ENCODE results near the gene CD59.

- TF ChIP-seq, protein P1, sequence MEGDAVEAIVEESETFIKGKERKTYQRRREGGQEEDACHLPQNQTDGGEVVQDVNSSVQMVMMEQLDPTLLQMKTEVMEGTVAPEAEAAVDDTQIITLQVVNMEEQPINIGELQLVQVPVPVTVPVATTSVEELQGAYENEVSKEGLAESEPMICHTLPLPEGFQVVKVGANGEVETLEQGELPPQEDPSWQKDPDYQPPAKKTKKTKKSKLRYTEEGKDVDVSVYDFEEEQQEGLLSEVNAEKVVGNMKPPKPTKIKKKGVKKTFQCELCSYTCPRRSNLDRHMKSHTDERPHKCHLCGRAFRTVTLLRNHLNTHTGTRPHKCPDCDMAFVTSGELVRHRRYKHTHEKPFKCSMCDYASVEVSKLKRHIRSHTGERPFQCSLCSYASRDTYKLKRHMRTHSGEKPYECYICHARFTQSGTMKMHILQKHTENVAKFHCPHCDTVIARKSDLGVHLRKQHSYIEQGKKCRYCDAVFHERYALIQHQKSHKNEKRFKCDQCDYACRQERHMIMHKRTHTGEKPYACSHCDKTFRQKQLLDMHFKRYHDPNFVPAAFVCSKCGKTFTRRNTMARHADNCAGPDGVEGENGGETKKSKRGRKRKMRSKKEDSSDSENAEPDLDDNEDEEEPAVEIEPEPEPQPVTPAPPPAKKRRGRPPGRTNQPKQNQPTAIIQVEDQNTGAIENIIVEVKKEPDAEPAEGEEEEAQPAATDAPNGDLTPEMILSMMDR (IDR thresholded peaks at IDR 0.05): no peak
- TF ChIP-seq EP300 (IDR thresholded peaks at IDR 0.05) (no peak), POLR2A (IDR thresholded peaks at IDR 0.05) (no peak)
Measured at GRCh38 chr11:33737362-33737821, 1.2 kb upstream of the CD59 start.
